Sciatic nerve (tissue), 2 donors: ENCODE measurements around the gene OPN1SW. TPM values are rescaled to one million over a fixed set of nuclear protein-coding genes. Genes with fewer than 3 reads are reported as not detected.

ENCODE experiments used
- ATAC-seq: fragments of 200-7000 bp; cut with Tn5 transposase; one replicate; pipeline ENCODE4 v1.9.1; 2020; ENCODE audit warnings: mild to moderate bottlenecking, moderate library complexity
- DNase-seq: peaks from one replicate; pipeline ENCODE4 v3.0.0-alpha.2; 2020; ENCODE audit warnings: low spot score
- intact Hi-C: fragments of 100-400 bp; cut with DNase I; formaldehyde crosslinking; loops from one replicate; pipeline ENCODE4 v1.14.2; 2022
- total RNA-seq: library from RNA; stranded (reverse); fragmentation: NEBNext Ultra II Directional; extraction: Animal tissue kit (Norgen Biotek cat#: 25700); gene quantifications from one replicate; pipeline ENCODE4 v1.2.1, GENCODE V29; 2021
- donor health status: DM: no; HTN: no; CAD: no.
- donor health status: DM: no; HTN: no; CAD: no.

OPN1SW gene
- total RNA-seq, 1 donor from 2014 or later, result not detected

GRCh38 chr7:128739048-128739962 lies 36.3 kb downstream of the OPN1SW start, which contains the start of gene CALU:
TSS of gene CALU (plus strand) at chr7:128739359. CDS start at chr7:128748584, 9,225 bp downstream.
- intact Hi-C loops, result no loop called here
- ATAC-seq (peak; percentile 99), DNase-seq (peak; percentile 98)

GRCh38 chr7:128738570-128739047 lies 37.0 kb downstream of the OPN1SW start:
- DNase-seq (peak; percentile 61), ATAC-seq (peak; percentile 50)
- intact Hi-C loops, result no loop called here

- DNase-seq (no peak), ATAC-seq (no peak)
- intact Hi-C loops, result no loop called here
Observed at GRCh38 chr7:128737867-128738385, 37.7 kb downstream of the OPN1SW start.

- ATAC-seq, result no peak
- intact Hi-C loops, result no loop called here
- DNase-seq, result no peak
Observed at GRCh38 chr7:128737441-128737840, 38.2 kb downstream of the OPN1SW start.

- ATAC-seq (no peak), DNase-seq (no peak)
- intact Hi-C loops, result no loop called here
Observed at GRCh38 chr7:128735436-128735835, 40.2 kb downstream of the OPN1SW start.

GRCh38 chr7:128734890-128735289 lies 40.7 kb downstream of the OPN1SW start:
- no peak for ATAC-seq

GRCh38 chr7:128733278-128733645 lies 42.3 kb downstream of the OPN1SW start:
- intact Hi-C loops, result no loop called here
- ATAC-seq (no peak), DNase-seq (no peak)

More at GRCh38 chr7:128734890-128735289, 40.7 kb downstream of the OPN1SW start:
- intact Hi-C loops, result no loop called here
- DNase-seq, result no peak

- intact Hi-C loops, result no loop called here
- DNase-seq, result no peak
- no peak for ATAC-seq
Observed at GRCh38 chr7:128732521-128733277, 42.9 kb downstream of the OPN1SW start.

GRCh38 chr7:128731184-128731583 lies 44.4 kb downstream of the OPN1SW start:
- no peak for ATAC-seq
- intact Hi-C loops, result no loop called here
- no peak for DNase-seq

GRCh38 chr7:128729494-128729893 lies 46.1 kb downstream of the OPN1SW start:
- DNase-seq, result no peak

GRCh38 chr7:128728598-128728997 lies 47.0 kb downstream of the OPN1SW start:
- intact Hi-C loops, result no loop called here
- ATAC-seq (no peak), DNase-seq (no peak)

More at GRCh38 chr7:128729494-128729893, 46.1 kb downstream of the OPN1SW start:
- intact Hi-C loops, result no loop called here
- no peak for ATAC-seq

- intact Hi-C loops, result no loop called here
- DNase-seq, result no peak
- no peak for ATAC-seq
Observed at GRCh38 chr7:128727239-128727638, 48.4 kb downstream of the OPN1SW start.

- DNase-seq, result no peak
- no peak for ATAC-seq
- intact Hi-C loops, result no loop called here
Observed at GRCh38 chr7:128726737-128727072, 48.9 kb downstream of the OPN1SW start.

GRCh38 chr7:128726059-128726736 lies 49.4 kb downstream of the OPN1SW start:
- DNase-seq (no peak), ATAC-seq (no peak)
- intact Hi-C loops, result no loop called here

- ATAC-seq, result no peak
- DNase-seq, result no peak
- intact Hi-C loops, result no loop called here
Observed at GRCh38 chr7:128725531-128725930, 50.1 kb downstream of the OPN1SW start.

GRCh38 chr7:128724743-128725142 lies 50.9 kb downstream of the OPN1SW start:
- intact Hi-C loops, result no loop called here

More at GRCh38 chr7:128724743-128725142, 50.9 kb downstream of the OPN1SW start:
- no peak for DNase-seq
- ATAC-seq, result no peak
